SK-N-MC (cell line): ENCODE data around the gene WDR27.

Experiments
- DNase-seq: peaks from one replicate; pipeline ENCODE4 v3.0.0-alpha.2; 2011; ENCODE audit warnings: low read depth, low spot score
- H3K27ac ChIP-seq: fragments of 200-600 bp; sonication (generic); 2 replicates; pipeline ENCODE4 v1.5.1; 2016; ENCODE audit warnings: mixed run types
- H3K36me3 ChIP-seq: fragments of 200-600 bp; sonication (generic); 2 replicates; pipeline ENCODE4 v1.6.1; 2017; ENCODE audit warnings: antibody characterized with exemption, low read length, mixed read lengths; ENCODE audit not compliant: insufficient read depth
- H3K4me3 ChIP-seq: fragments of 200-600 bp; sonication (generic); 2 replicates; pipeline ENCODE4 v1.5.1; 2016
- H3K9ac ChIP-seq: fragments of 200-600 bp; sonication (generic); 2 replicates; pipeline ENCODE4 v1.8.0; 2017; ENCODE audit warnings: mixed run types, mixed read lengths; ENCODE audit not compliant: insufficient read length
- H3K9me3 ChIP-seq: fragments of 200-600 bp; sonication (generic); 2 replicates; pipeline ENCODE4 v1.6.1; 2017; ENCODE audit warnings: low read depth, mild to moderate bottlenecking, antibody characterized with exemption, low read length, moderate library complexity, mixed read lengths
- EZH2 ChIP-seq: fragments of 200-600 bp; sonication (generic); IDR thresholded peaks from one replicate; pipeline ENCODE4 v1.6.1; 2017; ENCODE audit warnings: antibody characterized with exemption
- FOXP2 ChIP-seq: optimal IDR thresholded peaks from 2 replicates; pipeline ENCODE3; 2011; ENCODE audit warnings: mild to moderate bottlenecking, moderate library complexity; ENCODE audit not compliant: insufficient read depth; ENCODE audit errors: extremely low read length, control extremely low read depth
- POLR2AphosphoS5 ChIP-seq: IDR thresholded peaks from 2 replicates; pipeline ENCODE4 v1.6.1; 2012; ENCODE audit warnings: mild to moderate bottlenecking, low read depth, low read length, borderline replicate concordance

The WDR27 gene

GRCh38 chr6:169583886-169584541 lies 117.8 kb downstream of the WDR27 start:
- Histone ChIP-seq H3K27ac (no peak overlapping the region), H3K9ac (no peak overlapping the region), H3K9me3 (no peaks in the 10 kb centered on the region; the same call in 1 of the 2 replicates), H3K36me3 (peaks cover 4% of the 10 kb centered on the region; the same call in 1 of the 2 replicates), H3K4me3 (no peak overlapping the region)
- DNase-seq: no peak
- TF ChIP-seq FOXP2 (no peak), POLR2AphosphoS5 (no peak), EZH2 (no peak)

- Histone ChIP-seq H3K9ac (no peak overlapping the region), H3K36me3 (no peaks in the 10 kb centered on the region), H3K9me3 (no peaks in the 10 kb centered on the region), H3K27ac (no peak overlapping the region), H3K4me3 (no peak overlapping the region)
- DNase-seq: no peak
- TF ChIP-seq EZH2 (no peak), POLR2AphosphoS5 (no peak), FOXP2 (no peak)
Measured at GRCh38 chr6:169579407-169580111, 122.3 kb downstream of the WDR27 start.

- no peak for DNase-seq
- no peak overlapping the region for H3K4me3 ChIP-seq
- TF ChIP-seq POLR2AphosphoS5: no peak
- TF ChIP-seq FOXP2: no peak
- no peak for TF ChIP-seq EZH2
- no peak overlapping the region for H3K9ac ChIP-seq
- H3K27ac ChIP-seq: no peak overlapping the region
- H3K9me3 ChIP-seq: no peaks in the 10 kb centered on the region
- H3K36me3 ChIP-seq: no peaks in the 10 kb centered on the region
Measured at GRCh38 chr6:169577974-169578373, 123.9 kb downstream of the WDR27 start.

GRCh38 chr6:169577236-169577635 lies 124.6 kb downstream of the WDR27 start:
- DNase-seq: no peak
- H3K27ac ChIP-seq: no peak overlapping the region
- TF ChIP-seq FOXP2: no peak
- no peaks in the 10 kb centered on the region for H3K9me3 ChIP-seq
- no peak overlapping the region for H3K9ac ChIP-seq
- H3K36me3 ChIP-seq: no peaks in the 10 kb centered on the region
- H3K4me3 ChIP-seq: no peak overlapping the region

GRCh38 chr6:169575821-169576220 lies 126.0 kb downstream of the WDR27 start:
- Histone ChIP-seq H3K9ac (no peak overlapping the region), H3K27ac (no peak overlapping the region), H3K4me3 (no peak overlapping the region), H3K36me3 (no peaks in the 10 kb centered on the region), H3K9me3 (no peaks in the 10 kb centered on the region)
- DNase-seq: no peak
- no peak for TF ChIP-seq FOXP2
- TF ChIP-seq EZH2: no peak
- no peak for TF ChIP-seq POLR2AphosphoS5

GRCh38 chr6:169575365-169575764 lies 126.5 kb downstream of the WDR27 start:
- DNase-seq: no peak
- no peak overlapping the region for H3K27ac ChIP-seq
- H3K9ac ChIP-seq: no peak overlapping the region
- H3K9me3 ChIP-seq: no peaks in the 10 kb centered on the region
- TF ChIP-seq POLR2AphosphoS5: no peak
- no peak for TF ChIP-seq EZH2
- TF ChIP-seq FOXP2: no peak
- H3K4me3 ChIP-seq: no peak overlapping the region
- H3K36me3 ChIP-seq: no peaks in the 10 kb centered on the region

- DNase-seq: no peak
- TF ChIP-seq FOXP2: no peak
- H3K27ac ChIP-seq: no peak overlapping the region
- H3K9me3 ChIP-seq: no peaks in the 10 kb centered on the region
- no peak overlapping the region for H3K4me3 ChIP-seq
- H3K36me3 ChIP-seq: no peaks in the 10 kb centered on the region
- H3K9ac ChIP-seq: no peak overlapping the region
Measured at GRCh38 chr6:169574420-169574819, 127.4 kb downstream of the WDR27 start.

- H3K27ac ChIP-seq: no peak overlapping the region
- DNase-seq: no peak
- no peaks in the 10 kb centered on the region for H3K9me3 ChIP-seq
- H3K4me3 ChIP-seq: no peak overlapping the region
- no peak overlapping the region for H3K9ac ChIP-seq
- TF ChIP-seq POLR2AphosphoS5 (no peak), FOXP2 (no peak), EZH2 (no peak)
- H3K36me3 ChIP-seq: no peaks in the 10 kb centered on the region
Measured at GRCh38 chr6:169573883-169574282, 127.9 kb downstream of the WDR27 start.
